Activated T-helper 1 cell treated with anti-CD3 and anti-CD28 coated beads, Interleukin-12 subunit alpha, Interleukin-12 subunit beta, Interleukin-2, Interleukin-4 antibody, amounts not matched to agents 30 ng/mL and 10 ng/mL and 1 ng/mL, durations not matched to agents 14 hours and 24 hours and 36 hours (primary cell): ENCODE data around the gene ASPG. TPM values are rescaled to one million over a fixed set of nuclear protein-coding genes. Genes with fewer than 3 reads are reported as not detected.

Source experiments
- DNase-seq: peaks from one replicate; pipeline ENCODE4 v3.0.0; 2021; ENCODE audit warnings: low spot score
- H3K27ac Mint-ChIP-seq: one replicate; pipeline ENCODE4 v1.8.0; 2021; ENCODE audit warnings: mild to moderate bottlenecking, mixed read lengths
- H3K27me3 Mint-ChIP-seq: one replicate; pipeline ENCODE4 v1.8.0; 2022; ENCODE audit warnings: mild to moderate bottlenecking, moderate library complexity, mixed read lengths; ENCODE audit not compliant: insufficient read depth
- H3K36me3 Mint-ChIP-seq: one replicate; pipeline ENCODE4 v1.8.0; 2021; ENCODE audit warnings: low read depth, mixed read lengths
- H3K4me1 Mint-ChIP-seq: one replicate; pipeline ENCODE4 v1.8.0; 2021; ENCODE audit warnings: low read depth, mixed read lengths
- H3K4me3 Mint-ChIP-seq: one replicate; pipeline ENCODE4 v1.8.0; 2021; ENCODE audit warnings: mild to moderate bottlenecking, moderate library complexity, mixed read lengths
- H3K9me3 Mint-ChIP-seq: one replicate; pipeline ENCODE4 v1.8.0; 2021; ENCODE audit warnings: mixed read lengths
- intact Hi-C: fragments of 100-400 bp; cut with micrococcal nuclease; formaldehyde crosslinking; loops from one replicate; pipeline ENCODE4 v1.15.1; 2024
- total RNA-seq: library from RNA; stranded (reverse); gene quantifications from 2 replicates; pipeline ENCODE4 v1.2.3, GENCODE V29; 2022

ASPG gene
- total RNA-seq, 1 donor from 2014 or later: not detected

GRCh38 chr14:104091927-104092771, 6.6 kb downstream of the ASPG start:
- peaks cover 4% of the 10 kb centered on the region for H3K4me1 Mint-ChIP-seq
- no peak overlapping the region for H3K27ac Mint-ChIP-seq
- DNase-seq: no peak
- H3K36me3 Mint-ChIP-seq: no peaks in the 10 kb centered on the region
- H3K27me3 Mint-ChIP-seq: no peaks in the 10 kb centered on the region
- intact Hi-C loops: no loop called here
- no peak overlapping the region for H3K4me3 Mint-ChIP-seq
- H3K9me3 Mint-ChIP-seq: no peaks in the 10 kb centered on the region

- Mint-ChIP-seq H3K27ac (no peak overlapping the region), H3K9me3 (no peaks in the 10 kb centered on the region), H3K27me3 (no peaks in the 10 kb centered on the region), H3K36me3 (no peaks in the 10 kb centered on the region), H3K4me3 (no peak overlapping the region), H3K4me1 (peaks cover 4% of the 10 kb centered on the region)
- intact Hi-C loops: no loop called here
- no peak for DNase-seq
Observed at GRCh38 chr14:104092931-104093365, 7.4 kb downstream of the ASPG start.

DNA sequence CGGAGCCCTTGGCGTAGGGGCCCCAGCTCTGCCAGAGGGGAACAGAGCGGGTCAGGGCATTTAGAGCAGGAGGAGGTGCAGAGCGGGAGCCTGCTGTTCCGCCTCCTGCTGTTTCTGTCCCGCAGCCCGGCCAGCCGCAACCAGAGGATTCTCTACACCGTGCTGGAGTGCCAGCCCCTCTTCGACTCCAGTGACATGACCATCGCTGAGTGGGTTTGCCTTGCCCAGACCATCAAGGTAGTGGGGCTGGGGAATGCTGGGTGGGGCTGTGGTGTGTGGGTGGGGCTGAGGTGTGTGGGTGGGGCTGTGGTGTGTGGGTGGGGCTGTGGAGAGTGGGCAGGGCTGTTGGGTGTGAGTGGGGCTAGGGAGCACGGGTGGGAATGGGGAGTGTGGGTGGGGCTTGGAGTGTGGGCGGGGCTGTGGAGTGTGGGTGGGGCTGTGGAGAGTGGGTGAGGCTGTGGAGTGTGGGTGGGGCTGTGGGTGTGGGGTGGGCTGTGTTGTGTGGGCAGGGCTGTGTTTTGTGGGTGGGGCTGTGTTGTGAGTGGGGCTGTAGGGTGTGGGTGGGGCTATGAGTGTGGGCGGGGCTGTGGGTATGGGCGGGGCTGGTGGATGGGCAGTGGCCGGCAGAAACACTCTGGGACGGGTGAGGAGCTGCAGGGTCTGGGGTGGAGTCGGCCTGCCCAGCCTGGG, 8.0 kb downstream of the ASPG start:
- DNase-seq: no peak
- Mint-ChIP-seq H3K4me1 (peaks cover 4% of the 10 kb centered on the region), H3K36me3 (no peaks in the 10 kb centered on the region), H3K9me3 (no peaks in the 10 kb centered on the region), H3K27ac (no peak overlapping the region), H3K27me3 (no peaks in the 10 kb centered on the region), H3K4me3 (no peak overlapping the region)
- intact Hi-C loops: loop anchor here (1.0 kb wide), 2 partner anchors 15 to 38 kb away; no protein-coding TSS in a partner anchor

DNA sequence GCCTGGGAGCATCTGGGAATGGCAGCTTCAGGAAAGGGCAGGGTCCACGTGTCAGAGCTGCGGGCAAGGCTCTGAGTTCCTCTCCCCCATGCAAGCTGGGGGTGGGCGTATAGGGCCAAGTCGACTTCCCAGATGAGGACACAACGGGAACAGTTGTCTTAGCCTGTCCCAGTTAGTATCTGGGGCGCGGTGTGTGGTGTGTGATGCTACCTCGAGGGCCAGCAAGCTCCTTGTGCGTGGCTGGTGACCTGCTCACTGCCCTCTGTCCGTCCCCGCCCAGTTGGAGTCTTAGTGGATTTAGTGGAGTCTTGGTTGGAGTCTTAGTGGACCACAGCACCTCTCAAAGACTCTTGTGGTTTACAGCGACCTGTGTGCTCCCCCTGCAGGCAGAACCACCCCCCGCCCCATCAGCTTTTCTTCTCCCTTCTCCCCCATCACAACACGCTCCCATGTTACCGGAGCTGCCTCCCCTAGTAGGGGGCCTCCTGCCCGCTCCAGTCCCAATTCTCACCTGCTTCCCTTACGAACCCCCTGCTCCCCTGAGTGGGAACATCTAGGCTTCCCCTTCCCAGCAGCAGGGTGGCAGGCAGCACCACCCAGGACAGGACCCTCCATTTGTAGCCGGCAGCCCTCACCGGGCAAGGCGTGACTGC, 8.7 kb downstream of the ASPG start:
- no peak overlapping the region for H3K4me3 Mint-ChIP-seq
- H3K27me3 Mint-ChIP-seq: no peaks in the 10 kb centered on the region
- H3K9me3 Mint-ChIP-seq: no peaks in the 10 kb centered on the region
- no peak for DNase-seq
- H3K36me3 Mint-ChIP-seq: no peaks in the 10 kb centered on the region
- H3K27ac Mint-ChIP-seq: no peak overlapping the region
- H3K4me1 Mint-ChIP-seq: peaks cover 4% of the 10 kb centered on the region
- intact Hi-C loops: loop anchor here (1.0 kb wide), 2 partner anchors 16 to 37 kb away; no protein-coding TSS in a partner anchor

DNA sequence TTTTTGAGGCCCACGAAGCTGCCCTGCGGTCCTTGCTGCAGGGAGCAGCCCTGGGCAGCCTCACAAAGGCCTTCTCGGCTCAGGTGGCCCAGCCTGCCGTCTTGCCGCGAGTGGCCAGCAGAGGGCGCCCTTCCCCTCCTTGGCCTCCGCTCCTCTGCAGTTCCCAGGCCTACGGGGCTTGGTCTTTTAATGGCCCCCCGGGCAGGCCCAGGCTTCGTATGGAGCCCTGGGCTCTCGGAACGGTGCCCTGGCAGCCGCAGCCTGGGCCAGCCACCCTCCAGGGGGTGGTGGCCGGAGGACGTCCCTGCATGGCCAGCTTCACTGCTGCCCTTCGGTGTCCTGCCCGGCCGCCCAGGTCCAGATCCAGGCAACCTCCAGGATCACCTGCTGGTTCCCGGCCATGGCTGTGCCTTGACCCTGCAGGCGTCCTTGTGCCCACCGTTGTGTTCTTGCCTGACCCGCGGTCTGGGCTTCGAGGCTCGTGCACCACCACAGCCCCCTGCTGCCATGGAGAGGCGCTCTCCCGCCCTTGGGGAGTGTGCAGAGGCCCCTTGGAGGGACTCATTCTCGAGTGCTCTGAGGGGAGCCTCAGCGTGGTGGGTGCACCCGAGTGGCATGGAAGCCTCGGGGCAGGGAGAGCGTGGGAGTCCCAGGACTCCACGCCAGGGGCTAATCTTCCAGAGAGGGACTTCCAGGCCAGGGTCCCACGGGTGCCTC, 9.4 kb downstream of the ASPG start:
- H3K4me3 Mint-ChIP-seq: no peak overlapping the region
- intact Hi-C loops: loop anchor here (1.0 kb wide), 2 partner anchors 17 to 36 kb away; no protein-coding TSS in a partner anchor
- H3K4me1 Mint-ChIP-seq: peaks cover 4% of the 10 kb centered on the region
- H3K9me3 Mint-ChIP-seq: no peaks in the 10 kb centered on the region
- no peak overlapping the region for H3K27ac Mint-ChIP-seq
- DNase-seq: peak; percentile 60
- no peaks in the 10 kb centered on the region for H3K36me3 Mint-ChIP-seq
- H3K27me3 Mint-ChIP-seq: no peaks in the 10 kb centered on the region

DNA sequence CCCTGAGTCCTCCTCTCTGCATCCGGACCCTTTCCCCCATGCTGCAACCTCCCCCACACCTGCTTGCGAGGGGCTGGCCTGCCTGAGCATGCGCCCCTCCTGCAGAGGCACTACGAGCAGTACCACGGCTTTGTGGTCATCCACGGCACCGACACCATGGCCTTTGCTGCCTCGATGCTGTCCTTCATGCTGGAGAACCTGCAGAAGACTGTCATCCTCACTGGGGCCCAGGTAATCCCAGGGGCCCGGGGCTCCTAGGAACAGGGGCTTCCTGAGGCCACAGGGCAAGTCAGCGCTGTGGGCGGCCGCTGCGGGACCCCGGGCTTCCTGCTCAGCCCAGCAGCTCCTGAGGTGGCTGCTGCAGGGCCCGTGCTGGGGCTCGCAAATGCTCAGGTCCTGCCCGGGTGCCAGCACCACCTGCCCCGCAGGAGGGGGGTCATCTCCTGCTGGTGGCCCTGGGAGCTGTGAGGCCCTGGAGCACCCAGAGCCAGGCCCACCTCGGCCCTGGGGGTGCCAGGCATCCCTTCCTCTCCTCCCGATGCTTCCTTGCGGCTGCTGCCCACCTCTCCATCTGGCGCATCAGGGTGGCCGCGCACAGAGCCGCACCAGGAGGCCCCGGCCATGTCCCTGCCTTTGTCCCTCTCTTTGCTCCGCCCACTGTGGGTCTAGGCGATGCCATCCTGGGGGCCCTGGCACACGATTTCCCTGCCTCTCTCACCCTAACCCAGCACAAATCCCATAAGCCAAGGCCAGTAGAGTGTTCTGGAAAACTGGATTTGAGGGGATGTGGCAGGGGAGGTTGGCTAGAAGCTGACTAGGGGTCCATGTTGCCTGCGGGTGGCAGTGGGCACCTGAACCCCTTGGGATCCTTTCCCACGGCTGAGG, 10.2 kb downstream of the ASPG start:
- Mint-ChIP-seq H3K36me3 (no peaks in the 10 kb centered on the region), H3K4me1 (peaks cover 4% of the 10 kb centered on the region), H3K9me3 (no peaks in the 10 kb centered on the region), H3K4me3 (no peak overlapping the region), H3K27me3 (no peaks in the 10 kb centered on the region), H3K27ac (no peak overlapping the region)
- intact Hi-C loops: no loop called here
- DNase-seq: no peak

GRCh38 chr14:104096318-104096717, 10.8 kb downstream of the ASPG start:
- intact Hi-C loops: no loop called here
- Mint-ChIP-seq H3K27ac (no peak overlapping the region), H3K27me3 (no peaks in the 10 kb centered on the region), H3K36me3 (no peaks in the 10 kb centered on the region), H3K4me1 (peaks cover 4% of the 10 kb centered on the region), H3K9me3 (no peaks in the 10 kb centered on the region), H3K4me3 (no peak overlapping the region)
- DNase-seq: no peak

GRCh38 chr14:104096751-104097700, 11.5 kb downstream of the ASPG start:
- Mint-ChIP-seq H3K9me3 (no peaks in the 10 kb centered on the region), H3K27ac (no peak overlapping the region), H3K27me3 (no peaks in the 10 kb centered on the region), H3K4me1 (peaks cover 4% of the 10 kb centered on the region), H3K36me3 (no peaks in the 10 kb centered on the region), H3K4me3 (no peak overlapping the region)
- DNase-seq: no peak
- intact Hi-C loops: no loop called here

DNA sequence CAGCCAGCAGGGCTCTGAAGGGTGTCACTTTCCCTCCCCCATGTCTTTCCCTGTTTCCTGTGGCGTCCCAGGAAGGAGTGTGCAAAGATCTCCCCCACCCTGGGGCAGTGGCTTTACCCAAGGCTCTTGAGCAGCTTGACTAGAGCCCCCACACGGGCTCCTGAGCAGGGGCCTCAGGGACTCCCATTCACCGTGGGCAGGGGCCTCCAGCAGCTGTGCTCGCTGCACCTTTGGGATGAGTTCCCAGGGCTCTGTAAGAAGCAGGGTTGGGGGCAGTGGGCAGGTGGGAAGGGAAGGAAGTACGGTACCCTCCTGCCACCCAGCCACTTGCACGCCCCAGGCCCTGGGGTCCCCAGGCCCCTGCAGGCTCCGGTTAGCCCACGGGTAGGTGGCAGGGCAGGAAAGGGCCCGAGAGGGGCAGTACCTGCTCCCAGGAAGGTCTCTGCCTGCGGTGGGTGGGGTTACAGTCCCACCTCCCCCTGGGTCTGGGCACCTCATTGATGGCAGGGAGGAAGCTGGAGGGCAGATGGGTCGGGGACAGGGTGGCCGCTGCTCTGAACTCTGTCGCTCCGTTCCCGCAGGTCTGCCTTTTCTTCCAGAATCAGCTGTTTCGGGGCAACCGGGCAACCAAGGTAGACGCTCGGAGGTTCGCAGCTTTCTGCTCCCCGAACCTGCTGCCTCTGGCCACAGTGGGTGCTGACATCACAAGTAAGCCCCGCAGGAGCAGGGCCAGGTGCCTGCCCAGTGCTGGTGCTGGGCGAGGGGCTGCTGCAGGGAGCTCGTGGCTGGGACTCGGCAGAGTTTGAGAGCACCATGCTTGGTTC, 13.0 kb downstream of the ASPG start:
- no peaks in the 10 kb centered on the region for H3K27me3 Mint-ChIP-seq
- peaks cover 4% of the 10 kb centered on the region for H3K4me1 Mint-ChIP-seq
- no peaks in the 10 kb centered on the region for H3K9me3 Mint-ChIP-seq
- DNase-seq: no peak
- no peak overlapping the region for H3K27ac Mint-ChIP-seq
- H3K36me3 Mint-ChIP-seq: no peaks in the 10 kb centered on the region
- intact Hi-C loops: no loop called here
- no peak overlapping the region for H3K4me3 Mint-ChIP-seq

DNA sequence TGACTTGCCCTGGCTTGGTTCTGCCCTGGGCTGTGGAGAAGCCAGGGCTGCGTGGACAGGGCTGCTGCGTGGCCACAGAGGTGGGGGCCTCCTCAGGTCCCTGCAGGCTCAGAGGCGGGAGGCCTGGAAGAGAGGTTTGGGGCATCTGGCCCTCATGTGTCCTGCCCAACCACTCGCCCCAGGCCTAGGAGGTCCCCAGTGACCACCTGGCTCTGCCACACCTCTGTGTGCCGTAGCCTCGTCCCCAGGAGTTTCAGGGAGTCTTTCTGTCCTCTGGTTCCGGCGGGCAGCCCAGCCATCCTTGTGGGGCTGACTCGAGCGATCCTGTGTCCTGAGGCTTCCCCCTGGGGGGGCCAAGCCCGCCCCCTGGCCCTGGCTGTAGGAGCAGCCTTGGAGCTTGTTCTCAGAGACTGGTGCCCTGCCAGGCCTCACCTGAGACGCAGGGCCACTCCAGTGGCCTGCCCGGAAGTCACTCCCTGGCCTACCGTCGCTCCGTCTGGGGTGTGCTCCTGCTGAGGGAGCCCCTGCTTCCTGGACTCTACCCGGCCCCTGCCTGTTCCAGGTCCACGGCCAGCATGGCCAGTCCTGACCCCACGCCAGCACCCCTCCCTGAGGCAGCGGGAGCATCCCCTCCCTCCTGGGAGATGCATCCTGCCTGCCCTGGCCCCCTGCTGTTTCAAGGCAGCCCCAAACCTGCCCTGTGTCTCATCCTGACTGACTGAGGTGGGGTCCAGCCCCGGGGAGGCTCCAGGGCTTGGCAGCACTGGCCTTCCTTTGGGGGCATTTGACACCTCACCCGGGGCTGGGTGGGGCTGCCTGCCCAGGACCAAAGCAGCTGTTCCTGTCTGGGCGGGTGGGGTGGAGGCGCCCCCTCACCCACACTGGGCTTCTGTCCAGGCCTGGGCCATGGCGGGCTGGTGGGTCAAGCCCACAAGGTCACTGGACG, 13.9 kb downstream of the ASPG start:
- no peak for DNase-seq
- Mint-ChIP-seq H3K27ac (no peak overlapping the region), H3K9me3 (no peaks in the 10 kb centered on the region), H3K4me3 (no peak overlapping the region), H3K27me3 (no peaks in the 10 kb centered on the region), H3K36me3 (no peaks in the 10 kb centered on the region), H3K4me1 (peaks cover 3% of the 10 kb centered on the region)
- intact Hi-C loops: no loop called here
